Activated T-helper 1 cell treated with anti-CD3 and anti-CD28 coated beads, Interleukin-12 subunit alpha, Interleukin-12 subunit beta, Interleukin-2, Interleukin-4 antibody, amounts not matched to agents 30 ng/mL and 10 ng/mL and 1 ng/mL, durations not matched to agents 14 hours and 24 hours and 36 hours (primary cell): Measurements from ENCODE around the gene P2RX2. TPM values are rescaled to one million over a fixed set of nuclear protein-coding genes. Genes with fewer than 3 reads are reported as not detected.

Experiments used
- DNase-seq: peaks from one replicate; pipeline ENCODE4 v3.0.0; 2021; ENCODE audit warnings: low spot score
- H3K27ac Mint-ChIP-seq: one replicate; pipeline ENCODE4 v1.8.0; 2021; ENCODE audit warnings: mild to moderate bottlenecking, mixed read lengths
- H3K27me3 Mint-ChIP-seq: one replicate; pipeline ENCODE4 v1.8.0; 2022; ENCODE audit warnings: mild to moderate bottlenecking, moderate library complexity, mixed read lengths; ENCODE audit not compliant: insufficient read depth
- H3K36me3 Mint-ChIP-seq: one replicate; pipeline ENCODE4 v1.8.0; 2021; ENCODE audit warnings: low read depth, mixed read lengths
- H3K4me1 Mint-ChIP-seq: one replicate; pipeline ENCODE4 v1.8.0; 2021; ENCODE audit warnings: low read depth, mixed read lengths
- H3K4me3 Mint-ChIP-seq: one replicate; pipeline ENCODE4 v1.8.0; 2021; ENCODE audit warnings: mild to moderate bottlenecking, moderate library complexity, mixed read lengths
- H3K9me3 Mint-ChIP-seq: one replicate; pipeline ENCODE4 v1.8.0; 2021; ENCODE audit warnings: mixed read lengths
- intact Hi-C: fragments of 100-400 bp; cut with micrococcal nuclease; formaldehyde crosslinking; loops from one replicate; pipeline ENCODE4 v1.15.1; 2024
- total RNA-seq: library from RNA; stranded (reverse); gene quantifications from 2 replicates; pipeline ENCODE4 v1.2.3, GENCODE V29; 2022

P2RX2 gene
- total RNA-seq, 1 donor from 2014 or later: not detected

DNA sequence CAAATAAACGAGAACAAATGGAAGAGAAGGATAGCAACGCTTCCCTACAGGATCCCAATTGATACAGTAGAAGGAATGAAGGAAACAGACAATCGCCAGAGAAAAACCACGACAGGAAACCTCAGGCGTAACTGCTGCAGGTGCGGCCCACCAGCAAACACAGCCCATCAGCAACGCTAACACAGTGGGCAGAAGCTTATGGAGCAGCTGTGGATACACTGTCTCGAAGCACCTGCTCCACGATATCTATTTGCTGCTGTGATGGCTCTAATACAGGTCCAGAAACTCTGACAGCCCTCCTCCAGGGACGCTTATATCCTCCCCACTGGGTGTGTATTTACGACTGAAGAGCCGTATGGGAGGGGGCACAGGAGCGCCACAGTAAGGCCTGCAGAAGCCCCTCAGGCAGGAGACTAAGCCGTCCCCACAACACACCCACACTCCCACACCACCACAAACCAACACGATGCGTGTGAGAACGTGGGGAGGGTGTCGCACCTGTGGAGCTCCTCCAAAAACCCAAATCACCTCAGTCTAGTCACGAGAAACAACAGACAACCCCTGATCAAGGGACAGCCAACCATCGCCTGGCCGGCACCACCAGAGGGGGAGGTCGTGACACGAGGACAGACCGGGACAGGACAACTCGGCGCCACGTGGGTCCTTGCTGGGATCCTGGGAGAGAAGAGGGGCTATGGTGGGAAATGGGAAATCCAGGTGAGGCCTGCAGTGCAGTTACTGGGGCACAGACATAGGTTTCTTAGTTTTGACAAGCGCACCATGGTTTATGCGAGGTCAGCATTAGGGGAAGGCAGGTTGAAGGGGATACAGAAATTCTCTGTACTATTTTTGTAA lies 44.6 kb downstream of the P2RX2 start:
- no peaks in the 10 kb centered on the region for H3K9me3 Mint-ChIP-seq
- no peak overlapping the region for H3K4me3 Mint-ChIP-seq
- H3K27ac Mint-ChIP-seq: no peak overlapping the region
- intact Hi-C loops: no loop called here
- no peaks in the 10 kb centered on the region for H3K27me3 Mint-ChIP-seq
- peaks cover 36% of the 10 kb centered on the region for H3K4me1 Mint-ChIP-seq
- H3K36me3 Mint-ChIP-seq: peaks cover 65% of the 10 kb centered on the region
- DNase-seq: no peak

DNA sequence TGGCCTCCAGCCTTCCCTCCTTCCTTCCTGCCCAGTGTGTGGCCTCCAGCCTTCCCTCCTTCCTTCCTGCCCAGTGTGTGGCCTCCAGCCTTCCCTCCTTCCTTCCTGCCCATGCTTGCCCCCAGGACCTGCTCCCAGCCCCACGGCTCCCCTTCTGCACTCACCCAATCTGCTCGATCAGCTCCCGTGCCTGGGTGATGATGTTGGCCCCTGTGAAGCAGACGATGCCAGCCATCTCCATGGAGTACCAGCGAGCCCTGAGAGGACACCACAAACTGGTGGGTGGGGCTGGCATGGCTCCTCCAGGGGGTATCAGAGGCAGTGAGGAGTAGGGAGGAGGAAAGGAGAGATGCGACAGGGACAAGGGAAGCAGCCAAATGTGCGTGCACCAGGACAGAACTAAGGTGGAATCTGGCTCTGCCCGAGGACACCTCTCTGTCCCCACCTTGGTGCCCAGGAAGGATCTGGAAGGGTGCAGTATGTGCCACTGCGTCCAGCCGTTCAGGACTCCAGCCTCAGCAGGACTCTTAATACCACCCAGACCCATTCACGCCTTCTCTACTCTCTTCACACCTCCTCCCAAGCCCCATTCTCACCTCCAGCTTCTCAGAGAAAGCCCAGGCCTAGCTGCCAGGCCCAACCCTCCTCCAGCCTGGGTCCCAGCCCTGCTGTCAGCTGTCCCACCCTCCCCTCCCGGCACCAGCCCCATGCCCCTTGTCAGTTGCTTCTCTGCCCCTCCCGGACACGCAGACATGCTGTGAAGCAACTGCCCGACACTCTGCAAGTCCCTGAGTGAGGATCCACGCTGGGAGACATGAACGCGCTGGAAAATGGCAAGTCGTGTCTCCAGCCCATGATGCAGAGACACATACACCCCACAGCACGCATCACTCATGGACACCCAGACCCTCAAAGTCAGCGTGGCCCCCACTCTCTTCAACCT lies 45.9 kb downstream of the P2RX2 start:
- Mint-ChIP-seq H3K27ac (peak overlapping the region; percentile 45), H3K36me3 (peaks cover 70% of the 10 kb centered on the region), H3K9me3 (no peaks in the 10 kb centered on the region), H3K4me1 (peaks cover 36% of the 10 kb centered on the region), H3K4me3 (no peak overlapping the region), H3K27me3 (no peaks in the 10 kb centered on the region)
- DNase-seq: no peak
- intact Hi-C loops: no loop called here

DNA sequence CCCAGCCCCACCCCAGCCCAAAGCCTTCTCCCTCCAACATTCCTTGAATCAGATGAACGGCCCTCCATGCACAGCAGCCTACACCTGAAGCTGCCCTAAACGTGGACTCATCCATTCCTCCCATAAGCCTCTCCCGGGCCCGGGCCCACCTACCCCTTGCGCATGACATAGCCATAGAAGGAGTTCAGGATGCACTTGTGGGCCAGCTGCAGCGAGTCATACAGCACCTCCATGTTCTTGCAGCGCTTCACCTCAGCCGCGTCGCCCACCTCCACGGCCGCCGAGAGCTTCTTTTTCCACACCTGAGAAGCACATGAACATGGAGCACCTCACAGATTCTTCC lies 46.5 kb downstream of the P2RX2 start:
- Mint-ChIP-seq H3K4me3 (no peak overlapping the region), H3K9me3 (no peaks in the 10 kb centered on the region), H3K4me1 (peaks cover 30% of the 10 kb centered on the region), H3K27me3 (no peaks in the 10 kb centered on the region), H3K27ac (peak overlapping the region; percentile 62), H3K36me3 (peaks cover 68% of the 10 kb centered on the region)
- no peak for DNase-seq
- intact Hi-C loops: no loop called here

DNA sequence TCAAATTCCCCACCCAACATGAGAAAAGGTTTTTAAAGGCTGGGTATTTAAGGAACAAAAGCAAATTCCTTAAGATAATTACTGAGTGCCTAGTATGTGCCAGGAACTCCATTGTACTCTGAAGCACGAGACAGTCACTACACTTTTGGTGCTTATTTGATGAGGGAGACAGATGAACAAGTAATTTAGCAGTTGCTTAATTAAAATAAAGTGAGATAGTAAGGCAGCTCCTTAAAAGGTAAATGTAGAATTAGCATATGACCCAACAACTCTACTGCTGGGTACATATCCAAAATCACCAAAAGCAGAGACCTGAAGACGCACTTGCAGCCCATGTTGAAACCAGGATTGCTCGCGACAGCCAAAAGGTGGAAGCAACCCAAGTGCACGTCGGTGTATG lies 47.2 kb downstream of the P2RX2 start:
- DNase-seq: no peak
- intact Hi-C loops: no loop called here
- no peaks in the 10 kb centered on the region for H3K9me3 Mint-ChIP-seq
- no peak overlapping the region for H3K4me3 Mint-ChIP-seq
- peaks cover 25% of the 10 kb centered on the region for H3K4me1 Mint-ChIP-seq
- peaks cover 68% of the 10 kb centered on the region for H3K36me3 Mint-ChIP-seq
- H3K27me3 Mint-ChIP-seq: no peaks in the 10 kb centered on the region
- peak overlapping the region; percentile 62 for H3K27ac Mint-ChIP-seq

DNA sequence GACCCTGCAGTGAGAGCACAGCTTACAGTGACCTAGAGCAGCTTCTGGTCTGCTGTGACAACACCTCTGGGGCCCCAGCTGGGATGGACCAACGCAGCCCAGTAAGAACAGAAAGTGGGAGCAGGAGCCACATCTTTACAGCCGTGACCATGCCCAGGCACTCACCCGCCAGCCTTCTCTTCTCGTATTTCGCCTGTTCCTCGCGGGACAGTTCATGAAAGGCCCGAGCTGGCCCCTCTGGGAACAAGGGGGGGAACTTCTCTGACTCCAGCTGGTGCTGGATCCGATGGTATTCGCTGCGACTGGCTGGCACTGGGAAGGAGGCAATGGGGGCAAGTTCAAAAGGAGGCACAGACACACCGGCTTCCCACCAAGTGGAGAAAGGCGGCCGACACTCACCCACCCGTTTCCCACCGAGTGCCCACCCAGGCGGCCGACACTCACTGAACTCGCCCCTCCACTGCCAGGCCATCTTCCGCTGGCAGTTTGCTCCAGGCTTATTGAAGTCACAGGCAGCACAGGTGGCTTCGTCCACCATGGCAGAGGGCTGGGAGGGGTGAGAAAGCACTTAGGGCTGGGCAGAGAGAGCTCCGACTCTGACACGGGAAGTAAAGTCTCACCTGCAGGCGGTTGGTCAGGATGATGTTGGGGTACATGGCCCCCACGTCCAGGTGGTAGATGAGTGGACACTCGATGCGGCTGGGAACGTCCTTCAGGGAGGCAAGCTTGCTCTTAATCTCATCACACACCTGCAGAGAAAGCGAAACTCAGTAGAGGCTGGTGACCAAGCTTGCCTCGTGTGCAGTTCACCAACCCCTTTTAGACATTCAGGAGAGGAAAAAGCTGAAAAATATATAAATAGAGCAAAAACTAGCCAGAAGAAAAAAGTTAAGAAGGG lies 49.9 kb downstream of the P2RX2 start:
- intact Hi-C loops: no loop called here
- DNase-seq: no peak
- H3K27ac Mint-ChIP-seq: no peak overlapping the region
- no peak overlapping the region for H3K4me3 Mint-ChIP-seq
- H3K4me1 Mint-ChIP-seq: peaks cover 6% of the 10 kb centered on the region
- no peaks in the 10 kb centered on the region for H3K27me3 Mint-ChIP-seq
- no peaks in the 10 kb centered on the region for H3K9me3 Mint-ChIP-seq
- peaks cover 53% of the 10 kb centered on the region for H3K36me3 Mint-ChIP-seq

DNA sequence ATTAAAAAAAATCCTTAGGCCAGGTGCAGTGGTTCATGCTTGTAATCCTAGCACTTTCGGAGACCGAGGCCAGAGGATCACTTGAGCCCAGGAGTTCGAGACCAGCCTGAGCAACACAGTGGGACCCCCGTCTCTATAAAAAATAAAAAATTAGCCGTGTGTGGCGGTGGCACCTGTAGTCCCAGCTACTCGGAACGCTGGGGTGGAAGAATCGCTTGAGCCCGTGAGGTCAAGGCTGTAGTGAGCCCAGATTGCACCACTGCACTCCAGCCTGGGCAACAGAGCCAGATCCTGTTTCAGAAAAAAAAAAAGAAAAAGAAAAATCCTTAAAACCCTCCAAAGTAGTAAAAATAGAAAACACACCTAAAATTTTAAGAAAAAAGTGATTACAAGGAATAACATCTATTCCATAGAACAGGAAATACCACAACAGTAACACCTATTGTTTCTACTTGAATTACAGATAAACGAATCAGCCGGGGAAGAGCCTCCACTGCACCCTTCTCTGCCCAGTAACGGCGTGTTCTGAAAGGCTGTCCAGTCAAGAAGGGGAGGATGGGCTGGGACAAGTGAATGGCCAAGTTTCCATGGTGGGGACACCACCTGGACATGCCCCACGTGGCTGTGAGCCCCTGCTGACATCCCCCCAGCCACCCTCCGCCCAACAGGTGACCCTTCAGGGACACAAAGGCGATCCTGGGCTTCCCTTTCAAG lies 50.7 kb downstream of the P2RX2 start:
- Mint-ChIP-seq H3K4me3 (no peak overlapping the region), H3K36me3 (peaks cover 52% of the 10 kb centered on the region), H3K27ac (no peak overlapping the region), H3K27me3 (no peaks in the 10 kb centered on the region), H3K9me3 (no peaks in the 10 kb centered on the region), H3K4me1 (peaks cover 5% of the 10 kb centered on the region)
- no peak for DNase-seq
- intact Hi-C loops: no loop called here

Other genes with a start within 250 kb of the P2RX2 start
- gene FBRSL1, start 128.6 kb upstream of the P2RX2 start, total RNA-seq: 75.8 and 80.2 TPM in 2 replicates
- not detected in 2 replicates for gene LRCOL1, start 8.2 kb upstream of the P2RX2 start, total RNA-seq
- 168 and 170 TPM in 2 replicates for gene POLE, start 68.6 kb downstream of the P2RX2 start, total RNA-seq
- gene PXMP2, start 68.8 kb downstream of the P2RX2 start, total RNA-seq: 21.5 and 23.3 TPM in 2 replicates
- gene PGAM5, start 92.1 kb downstream of the P2RX2 start, total RNA-seq: 107 and 111 TPM in 2 replicates
- 151 and 156 TPM in 2 replicates for gene ANKLE2, start 143.1 kb downstream of the P2RX2 start, total RNA-seq
- gene GOLGA3, start 210.1 kb downstream of the P2RX2 start, total RNA-seq: 78.7 and 86.9 TPM in 2 replicates